Smooth muscle cell (in vitro differentiated cells): ENCODE data around the gene RAB4A. TPM values are rescaled to one million over a fixed set of nuclear protein-coding genes. Genes with fewer than 3 reads are reported as not detected.

Experiments
- DNase-seq: peaks from one replicate; lab custom pipeline; 2025; ENCODE audit not compliant: unreplicated experiment; lab: John Stamatoyannopoulos, UW
- H2AFZ ChIP-seq: fragments of 200-600 bp; sonication (generic); 2 replicates; pipeline ENCODE4 v1.6.0; 2016; ENCODE audit warnings: antibody characterized with exemption, low read depth, mild to moderate bottlenecking
- H3F3A ChIP-seq: fragments of 200-600 bp; sonication (generic); 2 replicates; pipeline ENCODE4 v1.6.0; 2017; ENCODE audit warnings: antibody characterized with exemption, low read depth
- H3K27ac ChIP-seq: fragments of 200-600 bp; sonication (generic); 2 replicates; pipeline ENCODE4 v1.5.1; 2016; ENCODE audit warnings: low read depth, mild to moderate bottlenecking
- H3K27me3 ChIP-seq: fragments of 200-600 bp; sonication (generic); 2 replicates; pipeline ENCODE4 v1.6.1; 2016; ENCODE audit warnings: low read depth, mild to moderate bottlenecking
- H3K36me3 ChIP-seq: fragments of 200-600 bp; sonication (generic); 2 replicates; pipeline ENCODE4 v1.5.1; 2016; ENCODE audit warnings: low read depth
- H3K4me1 ChIP-seq: fragments of 200-600 bp; sonication (generic); 2 replicates; pipeline ENCODE4 v1.5.1; 2016; ENCODE audit warnings: low read depth
- H3K4me2 ChIP-seq: fragments of 200-600 bp; sonication (generic); 2 replicates; pipeline ENCODE4 v1.6.0; 2016; ENCODE audit warnings: mild to moderate bottlenecking
- H3K4me3 ChIP-seq: fragments of 200-600 bp; sonication (generic); 2 replicates; pipeline ENCODE4 v1.5.1; 2016; ENCODE audit warnings: mild to moderate bottlenecking
- H3K79me2 ChIP-seq: fragments of 200-600 bp; sonication (generic); 2 replicates; pipeline ENCODE4 v1.6.0; 2016; ENCODE audit warnings: low read depth, mild to moderate bottlenecking
- H3K9ac ChIP-seq: fragments of 200-600 bp; sonication (generic); 2 replicates; pipeline ENCODE4 v1.6.0; 2016; ENCODE audit warnings: low read depth
- H3K9me3 ChIP-seq: fragments of 200-600 bp; sonication (generic); replicated peaks from 2 replicates; pipeline ENCODE4 v1.5.1; 2016; ENCODE audit warnings: low read depth
- H4K20me1 ChIP-seq: fragments of 200-600 bp; sonication (generic); 2 replicates; pipeline ENCODE4 v1.6.0; 2016; ENCODE audit warnings: low read depth
- WGBS: methylation state at CpG from one replicate; pipeline ENCODE4 v1.1.7; 2016; ENCODE audit warnings: low lambda C conversion rate; 5-methylcytosine and 5-hydroxymethylcytosine counted together
- polyA plus RNA-seq: library from polyadenylated mRNA; unstranded; fragments of >200 nt; fragmentation: Nextera tagmentation; extraction: Ambion mirVana; gene quantifications from 2 replicates; pipeline ENCODE4 v1.2.1, GENCODE V29; 2016
- total RNA-seq: library from RNA; depleted of rRNA; stranded (reverse); fragments of >200 nt; gene quantifications from 2 replicates; pipeline ENCODE4 v1.2.3, GENCODE V29; 2014
- TF ChIP-seq, protein P1 (sequence below): fragments of 200-600 bp; sonication (generic); IDR thresholded peaks from 2 replicates; pipeline ENCODE4 v1.5.1; 2017; ENCODE audit warnings: borderline replicate concordance, mild to moderate bottlenecking, antibody characterized with exemption; ENCODE audit not compliant: insufficient read depth, poor library complexity, severe bottlenecking

Gene RAB4A
- total and polyA plus RNA-seq, 2 experiments from 2014 or later, result 43.9 to 52.7 TPM

GRCh38 chr1:229247871-229248270, 23.0 kb upstream of the RAB4A start:
- Histone ChIP-seq H3K4me2 (no peak overlapping the region), H3K4me1 (peaks cover 12% of the 10 kb centered on the region), H3K27ac (no peak overlapping the region), H3K79me2 (no peaks in the 10 kb centered on the region), H4K20me1 (no peaks in the 10 kb centered on the region), H3K9ac (no peak overlapping the region), H3K9me3 (no peaks in the 10 kb centered on the region), H3F3A (no peaks in the 10 kb centered on the region), H2AFZ (no peak overlapping the region), H3K27me3 (no peaks in the 10 kb centered on the region), H3K36me3 (no peaks in the 10 kb centered on the region), H3K4me3 (no peak overlapping the region)
- WGBS, result 80% methylated on average over 2 of the region's 2 CpGs
- TF ChIP-seq, protein P1, sequence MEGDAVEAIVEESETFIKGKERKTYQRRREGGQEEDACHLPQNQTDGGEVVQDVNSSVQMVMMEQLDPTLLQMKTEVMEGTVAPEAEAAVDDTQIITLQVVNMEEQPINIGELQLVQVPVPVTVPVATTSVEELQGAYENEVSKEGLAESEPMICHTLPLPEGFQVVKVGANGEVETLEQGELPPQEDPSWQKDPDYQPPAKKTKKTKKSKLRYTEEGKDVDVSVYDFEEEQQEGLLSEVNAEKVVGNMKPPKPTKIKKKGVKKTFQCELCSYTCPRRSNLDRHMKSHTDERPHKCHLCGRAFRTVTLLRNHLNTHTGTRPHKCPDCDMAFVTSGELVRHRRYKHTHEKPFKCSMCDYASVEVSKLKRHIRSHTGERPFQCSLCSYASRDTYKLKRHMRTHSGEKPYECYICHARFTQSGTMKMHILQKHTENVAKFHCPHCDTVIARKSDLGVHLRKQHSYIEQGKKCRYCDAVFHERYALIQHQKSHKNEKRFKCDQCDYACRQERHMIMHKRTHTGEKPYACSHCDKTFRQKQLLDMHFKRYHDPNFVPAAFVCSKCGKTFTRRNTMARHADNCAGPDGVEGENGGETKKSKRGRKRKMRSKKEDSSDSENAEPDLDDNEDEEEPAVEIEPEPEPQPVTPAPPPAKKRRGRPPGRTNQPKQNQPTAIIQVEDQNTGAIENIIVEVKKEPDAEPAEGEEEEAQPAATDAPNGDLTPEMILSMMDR, result no peak
- no peak for DNase-seq

GRCh38 chr1:229248821-229249817, 21.8 kb upstream of the RAB4A start:
- H3K4me1 ChIP-seq, result peaks cover 16% of the 10 kb centered on the region
- H3K4me3 ChIP-seq, result no peak overlapping the region
- H3F3A ChIP-seq, result no peaks in the 10 kb centered on the region
- no peaks in the 10 kb centered on the region for H3K9me3 ChIP-seq
- H4K20me1 ChIP-seq, result no peaks in the 10 kb centered on the region
- 80% methylated on average over 10 of the region's 10 CpGs for WGBS
- no peak overlapping the region for H3K9ac ChIP-seq
- H3K27ac ChIP-seq, result no peak overlapping the region
- no peak for DNase-seq
- TF ChIP-seq, protein P1, result no peak
- no peaks in the 10 kb centered on the region for H3K79me2 ChIP-seq
- no peaks in the 10 kb centered on the region for H3K27me3 ChIP-seq
- no peaks in the 10 kb centered on the region for H3K36me3 ChIP-seq
- H2AFZ ChIP-seq, result peak overlapping the region; percentile 13
- no peak overlapping the region for H3K4me2 ChIP-seq

DNA sequence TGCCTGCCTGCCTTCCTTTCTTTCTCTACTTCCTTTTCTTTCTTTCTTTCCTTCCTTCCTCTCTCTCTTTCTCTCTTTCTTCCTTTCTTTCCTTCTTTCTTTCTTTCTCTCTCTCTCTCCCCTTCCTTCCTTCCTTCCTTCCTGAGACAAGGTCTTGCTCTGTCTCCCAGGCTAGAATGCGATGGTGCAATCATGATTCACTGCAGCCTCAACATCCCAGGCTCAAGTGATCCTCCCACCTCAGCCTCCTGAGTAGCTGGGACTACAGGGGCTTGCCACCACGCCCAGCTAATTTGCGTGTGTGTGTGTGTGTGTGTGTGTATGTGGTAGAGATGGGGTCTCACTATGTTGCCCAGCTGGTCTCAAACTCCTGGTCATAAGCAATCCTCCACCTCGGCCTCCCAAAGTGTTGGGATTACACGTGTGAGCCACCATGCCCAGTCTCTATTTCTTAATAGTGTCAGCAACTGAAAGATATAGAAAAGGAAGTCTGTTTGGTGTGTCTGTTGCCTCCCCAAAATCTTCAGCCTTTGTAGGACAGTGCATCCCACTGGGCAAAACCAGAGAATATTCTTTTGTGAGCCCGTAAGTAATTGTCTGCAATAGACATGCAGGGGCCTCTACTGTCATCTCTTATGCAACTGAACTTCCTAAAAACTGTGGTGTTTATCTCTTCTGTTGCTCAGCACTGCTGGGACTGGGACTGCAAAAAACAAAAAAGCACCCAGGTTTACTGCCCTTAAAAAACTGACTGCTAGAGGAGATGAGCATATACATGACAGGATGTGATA, 20.9 kb upstream of the RAB4A start:
- 91% methylated on average over 6 of the region's 6 CpGs for WGBS
- no peaks in the 10 kb centered on the region for H3K79me2 ChIP-seq
- no peaks in the 10 kb centered on the region for H4K20me1 ChIP-seq
- no peaks in the 10 kb centered on the region for H3F3A ChIP-seq
- TF ChIP-seq, protein P1, result no peak
- H3K27ac ChIP-seq, result no peak overlapping the region
- H3K36me3 ChIP-seq, result no peaks in the 10 kb centered on the region
- DNase-seq, result no peak
- no peak overlapping the region for H3K4me2 ChIP-seq
- peaks cover 16% of the 10 kb centered on the region for H3K4me1 ChIP-seq
- no peaks in the 10 kb centered on the region for H3K9me3 ChIP-seq
- no peak overlapping the region for H3K9ac ChIP-seq
- no peak overlapping the region for H2AFZ ChIP-seq
- no peaks in the 10 kb centered on the region for H3K27me3 ChIP-seq
- H3K4me3 ChIP-seq, result no peak overlapping the region
